ENCODE data around the gene TIAM2.

GRCh38 chr6:154994836-154995253 lies 270 bp upstream of the TIAM2 start:
- TF ChIP-seq CTCF (conservative IDR thresholded peaks at IDR 0.05; ENCODE audit: low read length) = no peak
- no peak for TF ChIP-seq EZH2phosphoT487 (IDR thresholded peaks at IDR 0.05; ENCODE audit: borderline replicate concordance, low read depth, low read length)
